ENCODE results near the gene RIMBP2.

The RIMBP2 gene

GRCh38 chr12:130433834-130434233 lies 282.3 kb downstream of the RIMBP2 start:
- no peak for DNase-seq

GRCh38 chr12:130433411-130433810 lies 282.7 kb downstream of the RIMBP2 start:
- no peak for DNase-seq

- no peak for DNase-seq
Observed at GRCh38 chr12:130431176-130431575, 284.9 kb downstream of the RIMBP2 start.

GRCh38 chr12:130429656-130430505 lies 286.2 kb downstream of the RIMBP2 start:
- DNase-seq = no peak

- no peak for DNase-seq
Observed at GRCh38 chr12:130428116-130428515, 288.0 kb downstream of the RIMBP2 start.

GRCh38 chr12:130427381-130427887 lies 288.7 kb downstream of the RIMBP2 start:
- DNase-seq = no peak

- no peak for DNase-seq
Observed at GRCh38 chr12:130425698-130426245, 290.3 kb downstream of the RIMBP2 start.

GRCh38 chr12:130424858-130425697 lies 291.0 kb downstream of the RIMBP2 start:
- no peak for DNase-seq

- DNase-seq = no peak
Observed at GRCh38 chr12:130423991-130424857, 291.9 kb downstream of the RIMBP2 start.

GRCh38 chr12:130423136-130423535 lies 293.0 kb downstream of the RIMBP2 start:
- DNase-seq = no peak

- DNase-seq = no peak
Observed at GRCh38 chr12:130422676-130423075, 293.4 kb downstream of the RIMBP2 start.

- no peak for DNase-seq
Observed at GRCh38 chr12:130421896-130422295, 294.2 kb downstream of the RIMBP2 start.

GRCh38 chr12:130420071-130420470 lies 296.0 kb downstream of the RIMBP2 start:
- no peak for DNase-seq

- DNase-seq = no peak
Observed at GRCh38 chr12:130419116-130419515, 297.0 kb downstream of the RIMBP2 start.

- DNase-seq = no peak
Observed at GRCh38 chr12:130418251-130418650, 297.8 kb downstream of the RIMBP2 start.

GRCh38 chr12:130414381-130414780 lies 301.7 kb downstream of the RIMBP2 start:
- no peak for DNase-seq

- no peak for DNase-seq
Observed at GRCh38 chr12:130413909-130414308, 302.2 kb downstream of the RIMBP2 start.

GRCh38 chr12:130412384-130412783 lies 303.7 kb downstream of the RIMBP2 start:
- DNase-seq = no peak

GRCh38 chr12:130405332-130405731 lies 310.8 kb downstream of the RIMBP2 start:
- DNase-seq = no peak

- no peak for DNase-seq
Observed at GRCh38 chr12:130401703-130402102, 314.4 kb downstream of the RIMBP2 start.

- no peak for DNase-seq
Observed at GRCh38 chr12:130398100-130398848, 317.8 kb downstream of the RIMBP2 start.

GRCh38 chr12:130396667-130397066 lies 319.4 kb downstream of the RIMBP2 start:
- no peak for DNase-seq
